ENCODE measurements around the gene IRF2BP1. TPM values are rescaled to one million over a fixed set of nuclear protein-coding genes. Genes with fewer than 3 reads are reported as not detected.

IRF2BP1 gene
- total and polyA plus RNA-seq, 8 donors, result 11.5 to 75.9 (median 13.4) TPM; not detected in 1

GRCh38 chr19:45924891-45925447, 39.0 kb upstream of the IRF2BP1 start:
- H3K27me3 ChIP-seq, result peaks cover 0 to 13% (median 0%) of the 10 kb centered on the region in 3 donors
- H3K4me1 ChIP-seq, result peaks cover 6 to 9% (median 7%) of the 10 kb centered on the region in 4 donors
- TF ChIP-seq POLR2A (IDR thresholded peaks at IDR 0.05) (no peak), EP300 (IDR thresholded peaks at IDR 0.05) (no peak), POLR2AphosphoS5 (IDR thresholded peaks at IDR 0.05) (no peak)
- TF ChIP-seq, protein P1, sequence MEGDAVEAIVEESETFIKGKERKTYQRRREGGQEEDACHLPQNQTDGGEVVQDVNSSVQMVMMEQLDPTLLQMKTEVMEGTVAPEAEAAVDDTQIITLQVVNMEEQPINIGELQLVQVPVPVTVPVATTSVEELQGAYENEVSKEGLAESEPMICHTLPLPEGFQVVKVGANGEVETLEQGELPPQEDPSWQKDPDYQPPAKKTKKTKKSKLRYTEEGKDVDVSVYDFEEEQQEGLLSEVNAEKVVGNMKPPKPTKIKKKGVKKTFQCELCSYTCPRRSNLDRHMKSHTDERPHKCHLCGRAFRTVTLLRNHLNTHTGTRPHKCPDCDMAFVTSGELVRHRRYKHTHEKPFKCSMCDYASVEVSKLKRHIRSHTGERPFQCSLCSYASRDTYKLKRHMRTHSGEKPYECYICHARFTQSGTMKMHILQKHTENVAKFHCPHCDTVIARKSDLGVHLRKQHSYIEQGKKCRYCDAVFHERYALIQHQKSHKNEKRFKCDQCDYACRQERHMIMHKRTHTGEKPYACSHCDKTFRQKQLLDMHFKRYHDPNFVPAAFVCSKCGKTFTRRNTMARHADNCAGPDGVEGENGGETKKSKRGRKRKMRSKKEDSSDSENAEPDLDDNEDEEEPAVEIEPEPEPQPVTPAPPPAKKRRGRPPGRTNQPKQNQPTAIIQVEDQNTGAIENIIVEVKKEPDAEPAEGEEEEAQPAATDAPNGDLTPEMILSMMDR (IDR thresholded peaks at IDR 0.05), result no peak
- H3K4me3 ChIP-seq, result no peak overlapping the region
- WGBS, 5 donors, result 52 to 69% (median 61%) methylated on average over 6 of the region's 6 CpGs
- no peaks in the 10 kb centered on the region for H3K9me3 ChIP-seq
- no peak overlapping the region for H3K27ac ChIP-seq
- intact Hi-C loops (cut with DNase I; ENCODE audit: low total_unique reads), result no loop called here
- DNase-seq, result no peak
- H3K36me3 ChIP-seq, result no peaks in the 10 kb centered on the region

DNA sequence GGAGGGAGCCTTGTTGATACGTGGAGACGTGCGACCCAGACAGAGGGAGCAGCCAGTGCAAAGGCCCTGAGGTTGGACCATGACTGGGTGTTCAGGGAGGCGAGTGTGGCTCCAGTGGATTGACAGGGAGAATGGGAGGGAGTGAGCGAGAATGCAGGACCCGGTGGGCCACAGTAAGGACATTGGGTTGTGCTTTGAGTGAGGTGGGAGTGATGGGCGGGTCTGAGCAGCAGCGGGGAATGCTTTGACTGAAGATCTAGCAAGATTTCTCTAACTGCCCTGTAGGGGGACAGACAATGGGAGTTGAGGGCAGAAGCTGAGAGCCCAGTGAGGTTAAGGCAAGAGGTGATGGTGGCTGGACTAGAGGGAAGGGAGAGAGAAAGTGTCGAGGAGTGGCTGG, 36.3 kb upstream of the IRF2BP1 start:
- Histone ChIP-seq H3K9me3 (no peaks in the 10 kb centered on the region), H3K36me3 (no peaks in the 10 kb centered on the region), H3K27ac (no peak overlapping the region), H3K4me3 (no peak overlapping the region), H3K27me3 (peaks cover 0 to 26% (median 5%) of the 10 kb centered on the region in 3 donors), H3K4me1 (no peaks in the 10 kb centered on the region)
- TF ChIP-seq EP300 (IDR thresholded peaks at IDR 0.05) (no peak), POLR2A (IDR thresholded peaks at IDR 0.05) (no peak), POLR2AphosphoS5 (IDR thresholded peaks at IDR 0.05) (no peak)
- TF ChIP-seq, protein P1 (IDR thresholded peaks at IDR 0.05), result no peak
- intact Hi-C loops (cut with DNase I; ENCODE audit: low total_unique reads), result no loop called here
- 51 to 63% (median 59%) methylated on average over 9 of the region's 9 CpGs for WGBS, 5 donors
- no peak for DNase-seq

DNA sequence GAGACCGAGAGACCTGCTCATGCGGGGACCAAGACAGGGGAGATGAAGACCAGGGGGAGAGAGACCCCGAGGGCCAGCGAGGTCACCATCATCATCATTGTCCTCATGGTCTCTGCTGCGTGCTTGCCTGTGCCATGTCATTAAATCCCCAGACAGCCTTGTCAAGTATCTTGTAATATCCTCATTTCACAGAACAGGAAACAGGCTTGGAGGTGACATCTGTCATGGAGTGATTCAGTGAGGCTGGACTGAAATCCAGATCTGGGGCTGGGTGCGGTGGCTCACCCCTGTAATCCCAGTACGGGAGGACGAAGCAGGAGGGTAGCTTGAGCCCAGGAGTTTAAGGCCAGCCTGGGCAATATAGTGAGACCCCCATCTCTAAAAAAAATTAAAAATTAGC, 34.5 kb upstream of the IRF2BP1 start:
- Histone ChIP-seq H3K4me3 (no peak overlapping the region), H3K9me3 (no peaks in the 10 kb centered on the region), H3K36me3 (no peaks in the 10 kb centered on the region), H3K4me1 (no peaks in the 10 kb centered on the region), H3K27me3 (peaks cover 0 to 40% (median 5%) of the 10 kb centered on the region in 3 donors), H3K27ac (no peak overlapping the region)
- no peak for DNase-seq
- 62 to 71% (median 70%) methylated on average over 7 to 8 of the region's 8 CpGs for WGBS, 5 donors
- intact Hi-C loops (cut with DNase I; ENCODE audit: low total_unique reads), result no loop called here
- TF ChIP-seq POLR2AphosphoS5 (IDR thresholded peaks at IDR 0.05), result no peak
- TF ChIP-seq, protein P1 (IDR thresholded peaks at IDR 0.05), result no peak
- TF ChIP-seq EP300 (IDR thresholded peaks at IDR 0.05), result no peak
- TF ChIP-seq POLR2A (IDR thresholded peaks at IDR 0.05), result no peak

DNA sequence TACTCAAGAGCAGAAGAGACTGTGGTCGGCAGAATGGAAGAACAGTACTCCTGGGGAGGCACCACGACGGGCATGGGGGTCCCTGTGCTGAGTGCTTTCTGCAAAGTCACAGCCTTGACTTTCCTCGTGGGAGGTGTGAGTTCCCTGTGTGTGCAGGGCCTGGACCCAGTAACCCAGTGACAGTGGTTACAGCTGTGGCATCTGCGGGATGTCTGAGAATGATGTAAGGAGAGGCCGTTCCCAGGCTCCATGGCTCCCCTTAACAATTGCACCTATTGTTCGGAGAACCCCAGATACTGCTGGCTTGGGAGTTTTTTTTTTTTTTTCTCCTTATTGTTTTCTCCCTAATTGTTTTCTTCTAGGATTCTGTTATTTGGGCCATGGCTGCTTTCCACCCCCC, 33.7 kb upstream of the IRF2BP1 start:
- TF ChIP-seq, protein P1 (IDR thresholded peaks at IDR 0.05), result no peak
- no peak for TF ChIP-seq EP300 (IDR thresholded peaks at IDR 0.05)
- TF ChIP-seq POLR2A (IDR thresholded peaks at IDR 0.05), result no peak
- no peak for TF ChIP-seq POLR2AphosphoS5 (IDR thresholded peaks at IDR 0.05)
- intact Hi-C loops (cut with DNase I; ENCODE audit: low total_unique reads), result loop anchor here (10.0 kb wide), 1 partner anchor 85 kb away; no protein-coding TSS in a partner anchor
- WGBS, 5 donors, result 40 to 56% (median 54%) methylated on average over 7 of the region's 7 CpGs

More for the DNA sequence above, 33.7 kb upstream of the IRF2BP1 start:
- no peak overlapping the region for H3K27ac ChIP-seq
- no peaks in the 10 kb centered on the region for H3K36me3 ChIP-seq
- no peaks in the 10 kb centered on the region for H3K4me1 ChIP-seq
- no peak for DNase-seq
- no peak overlapping the region for H3K4me3 ChIP-seq
- H3K9me3 ChIP-seq, result no peaks in the 10 kb centered on the region
- peaks cover 0 to 45% (median 5%) of the 10 kb centered on the region in 3 donors for H3K27me3 ChIP-seq
